Right lobe of liver (tissue), 6 donors: ENCODE data around the gene IGFL4. TPM values are rescaled to one million over a fixed set of nuclear protein-coding genes. Genes with fewer than 3 reads are reported as not detected.

ENCODE experiments used
- ATAC-seq, 4 donors: fragments of 200-7000 bp; cut with Tn5 transposase; one replicate each; pipeline ENCODE4 v1.9.1; 2020; ENCODE audit warnings: mild to moderate bottlenecking in 4 of 4, moderate library complexity in 4 of 4
- DNase-seq, 3 donors: peaks; one replicate each; pipeline ENCODE4 v3.0.0-alpha.2; 2020
- H3K27ac ChIP-seq, 3 donors: fragments of 200-600 bp; one replicate each; pipeline ENCODE4 v1.8.0; 2022
- H3K27me3 ChIP-seq, 2 donors: fragments of 200-600 bp; one replicate each; pipeline ENCODE4 v1.8.0; 2022
- H3K36me3 ChIP-seq, 4 donors: fragments of 200-600 bp; sonication (generic) in 1 of 4; one replicate each; pipeline versions ENCODE4 v1.5.1 to v1.8.0; 2017 to 2022; ENCODE audit warnings: control low read depth in 1 of 4
- H3K4me1 ChIP-seq, 4 donors: fragments of 200-600 bp; sonication (generic) in 1 of 4; one replicate each; pipeline versions ENCODE4 v1.5.1 to v1.8.0; 2017 to 2022; ENCODE audit warnings: control low read depth in 1 of 4
- H3K4me3 ChIP-seq, 3 donors: fragments of 200-600 bp; one replicate each; pipeline ENCODE4 v1.8.0; 2022
- H3K9me3 ChIP-seq, 4 donors: fragments of 200-600 bp; sonication (generic) in 1 of 4; one replicate each; pipeline versions ENCODE4 v1.5.1 to v1.8.0; 2017 to 2022; ENCODE audit warnings: control low read depth in 1 of 4
- POLR2A ChIP-seq: fragments of 450-650 bp; IDR thresholded peaks from one replicate; pipeline ENCODE4 v1.6.1; 2017; ENCODE audit warnings: antibody characterized with exemption, mild to moderate bottlenecking
- WGBS: methylation state at CpG from one replicate; pipeline ENCODE4 v1.1.6; 2018; ENCODE audit warnings: low coverage, low lambda C conversion rate; ENCODE audit not compliant: insufficient coverage; ENCODE audit errors: missing lambda C conversion rate; 5-methylcytosine and 5-hydroxymethylcytosine counted together
- intact Hi-C, 2 donors: fragments of 100-400 bp; cut with DNase I; formaldehyde crosslinking; loops; one replicate each; pipeline versions ENCODE4 v1.11.2 to v1.14.1; 2022
- total RNA-seq, 6 experiments: library from RNA; depleted of rRNA in 2 of 6; stranded (reverse); fragments of >200 nt in 2 of 6; fragmentation: NEBNext Ultra II Directional in 3 of 6; extraction: Animal tissue kit (Norgen Biotek cat#: 25700) in 3 of 6; gene quantifications; one replicate each; pipeline versions ENCODE4 v1.1.0 to v1.2.4, GENCODE V29; 2016 to 2023
- TF ChIP-seq, protein P1 (sequence below), 4 donors: fragments of 200-600 bp in 3 of 4; fragments of 450-650 bp in 1 of 4; IDR thresholded peaks; one replicate each; pipeline versions ENCODE4 v1.5.1 to v1.8.0; 2016 to 2022; ENCODE audit warnings: antibody characterized with exemption in 4 of 4, mild to moderate bottlenecking in 2 of 4
- donor health status: DM: no; HTN: yes; CAD: no.
- donor health status: DM: no; HTN: no; CAD: no.
- donor health status: DM: no; HTN: no; CAD: no.
- donor health status: DM: no; HTN: yes; CAD: no.
- donor health status: DM: no; HTN: yes; CAD: no.

The IGFL4 gene
- total RNA-seq, 6 experiments from 2014 or later: not detected

- Histone ChIP-seq H3K9me3 (no peaks in the 10 kb centered on the region), H3K4me3 (no peak overlapping the region), H3K36me3 (no peaks in the 10 kb centered on the region), H3K27me3 (peaks cover 0 to 18% of the 10 kb centered on the region in 2 donors), H3K4me1 (peaks cover 0 to 5% (median 0%) of the 10 kb centered on the region in 4 donors), H3K27ac (no peak overlapping the region)
- WGBS: 21% methylated on average over 9 of the region's 9 CpGs
- TF ChIP-seq POLR2A: no peak
- DNase-seq (no peak), ATAC-seq (no peak)
- intact Hi-C loops: loop anchor here (5.0 to 10.0 kb wide), 2 partner anchors 51 to 186 kb away; partner anchors contain the start of gene PGLYRP1 (in 1 of the 2)
Measured at GRCh38 chr19:46076031-46076880, 35.5 kb upstream of the IGFL4 start.

DNA sequence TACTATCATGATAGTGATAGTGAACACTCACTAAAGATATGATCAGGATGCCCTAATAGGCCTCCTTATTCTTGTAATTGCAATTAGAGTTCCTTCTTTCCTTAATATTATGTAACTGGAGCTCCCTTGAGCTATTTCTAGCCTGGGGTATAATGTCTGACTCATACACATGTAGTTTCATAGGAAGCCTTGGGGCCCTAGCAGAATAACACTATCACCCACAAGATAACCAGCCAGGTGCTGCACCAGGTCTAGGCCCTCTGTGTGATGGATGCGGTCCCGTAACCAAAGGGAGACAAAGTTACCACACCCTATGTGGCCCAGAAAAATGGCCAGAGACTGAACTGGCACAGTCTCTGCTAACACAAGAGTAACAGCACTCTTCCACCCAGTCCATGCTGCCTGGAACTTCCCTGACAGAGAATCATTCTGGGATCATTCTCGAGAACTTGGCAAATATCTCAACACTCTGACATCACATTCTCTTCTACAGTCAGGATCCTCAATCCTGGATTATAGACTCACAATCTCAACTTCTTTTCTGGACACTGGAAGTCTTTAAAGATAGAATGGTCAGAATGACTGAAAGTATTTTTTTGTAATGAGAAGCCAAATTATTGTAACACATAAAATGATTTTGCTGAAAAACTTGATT is 32.6 kb upstream of the IGFL4 start:
- Histone ChIP-seq H3K4me3 (no peak overlapping the region), H3K36me3 (no peaks in the 10 kb centered on the region), H3K4me1 (peaks cover 0 to 5% (median 0%) of the 10 kb centered on the region in 4 donors), H3K27me3 (peaks cover 0 to 18% of the 10 kb centered on the region in 2 donors), H3K9me3 (no peaks in the 10 kb centered on the region), H3K27ac (no peak overlapping the region)
- TF ChIP-seq, protein P1, sequence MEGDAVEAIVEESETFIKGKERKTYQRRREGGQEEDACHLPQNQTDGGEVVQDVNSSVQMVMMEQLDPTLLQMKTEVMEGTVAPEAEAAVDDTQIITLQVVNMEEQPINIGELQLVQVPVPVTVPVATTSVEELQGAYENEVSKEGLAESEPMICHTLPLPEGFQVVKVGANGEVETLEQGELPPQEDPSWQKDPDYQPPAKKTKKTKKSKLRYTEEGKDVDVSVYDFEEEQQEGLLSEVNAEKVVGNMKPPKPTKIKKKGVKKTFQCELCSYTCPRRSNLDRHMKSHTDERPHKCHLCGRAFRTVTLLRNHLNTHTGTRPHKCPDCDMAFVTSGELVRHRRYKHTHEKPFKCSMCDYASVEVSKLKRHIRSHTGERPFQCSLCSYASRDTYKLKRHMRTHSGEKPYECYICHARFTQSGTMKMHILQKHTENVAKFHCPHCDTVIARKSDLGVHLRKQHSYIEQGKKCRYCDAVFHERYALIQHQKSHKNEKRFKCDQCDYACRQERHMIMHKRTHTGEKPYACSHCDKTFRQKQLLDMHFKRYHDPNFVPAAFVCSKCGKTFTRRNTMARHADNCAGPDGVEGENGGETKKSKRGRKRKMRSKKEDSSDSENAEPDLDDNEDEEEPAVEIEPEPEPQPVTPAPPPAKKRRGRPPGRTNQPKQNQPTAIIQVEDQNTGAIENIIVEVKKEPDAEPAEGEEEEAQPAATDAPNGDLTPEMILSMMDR (IDR thresholded peaks at IDR 0.05): no peak
- TF ChIP-seq POLR2A: no peak
- no peak for ATAC-seq
- intact Hi-C loops: loop anchor here in 1 of 2 donors (10.0 kb wide), 1 partner anchor 49 kb away; the partner anchor contains the start of gene PGLYRP1
- WGBS: 76% methylated on average over 3 of the region's 3 CpGs
- DNase-seq: no peak

DNA sequence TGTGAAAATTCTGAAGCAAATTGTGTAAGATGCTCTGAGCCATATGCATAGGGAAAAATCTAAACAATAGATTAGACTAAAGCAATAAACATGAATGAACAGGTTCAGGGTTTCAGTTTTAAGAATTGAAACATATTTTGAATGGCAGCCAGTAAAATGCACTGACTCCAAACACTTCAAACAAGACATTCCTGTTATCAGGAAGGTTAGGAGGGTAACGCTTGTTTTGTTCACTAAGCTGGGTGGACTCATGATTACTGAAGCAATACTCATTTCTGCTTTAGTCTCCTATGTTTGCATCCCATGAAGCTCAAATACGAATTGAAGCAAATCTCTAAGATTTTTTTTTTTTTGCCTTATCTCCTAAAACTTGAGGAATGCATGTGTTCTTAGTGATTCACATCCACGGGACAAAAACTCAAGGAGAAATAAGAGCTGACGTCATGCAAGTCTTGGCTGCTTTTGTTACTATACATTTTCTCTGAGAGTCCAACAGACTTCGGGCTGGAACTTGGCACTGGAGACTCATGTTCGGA is 29.1 kb upstream of the IGFL4 start:
- no peaks in the 10 kb centered on the region for H3K27me3 ChIP-seq
- WGBS: 42% methylated on average over 6 of the region's 6 CpGs
- intact Hi-C loops: loop anchor here in 1 of 2 donors (10.0 kb wide), 1 partner anchor 45 kb away; the partner anchor contains the start of gene PGLYRP1
- H3K4me3 ChIP-seq: no peak overlapping the region
- no peaks in the 10 kb centered on the region for H3K36me3 ChIP-seq
- no peaks in the 10 kb centered on the region for H3K4me1 ChIP-seq
- no peak overlapping the region for H3K27ac ChIP-seq
- no peak for ATAC-seq
- TF ChIP-seq POLR2A: no peak
- TF ChIP-seq, protein P1 (IDR thresholded peaks at IDR 0.05): no peak
- no peaks in the 10 kb centered on the region for H3K9me3 ChIP-seq
- DNase-seq: no peak

GRCh38 chr19:46068345-46069258 is 27.8 kb upstream of the IGFL4 start:
- intact Hi-C loops: no loop called here
- no peaks in the 10 kb centered on the region for H3K27me3 ChIP-seq
- no peaks in the 10 kb centered on the region for H3K36me3 ChIP-seq
- no peak overlapping the region for H3K4me3 ChIP-seq
- H3K27ac ChIP-seq: no peak overlapping the region
- TF ChIP-seq, protein P1 (IDR thresholded peaks at IDR 0.05): no peak
- no peak for TF ChIP-seq POLR2A
- H3K9me3 ChIP-seq: no peaks in the 10 kb centered on the region
- WGBS: 44% methylated on average over 8 of the region's 12 CpGs
- DNase-seq (no peak), ATAC-seq (no peak)
- no peaks in the 10 kb centered on the region for H3K4me1 ChIP-seq
